ENCODE measurements around the gene DLK1.

Gene DLK1

DNA sequence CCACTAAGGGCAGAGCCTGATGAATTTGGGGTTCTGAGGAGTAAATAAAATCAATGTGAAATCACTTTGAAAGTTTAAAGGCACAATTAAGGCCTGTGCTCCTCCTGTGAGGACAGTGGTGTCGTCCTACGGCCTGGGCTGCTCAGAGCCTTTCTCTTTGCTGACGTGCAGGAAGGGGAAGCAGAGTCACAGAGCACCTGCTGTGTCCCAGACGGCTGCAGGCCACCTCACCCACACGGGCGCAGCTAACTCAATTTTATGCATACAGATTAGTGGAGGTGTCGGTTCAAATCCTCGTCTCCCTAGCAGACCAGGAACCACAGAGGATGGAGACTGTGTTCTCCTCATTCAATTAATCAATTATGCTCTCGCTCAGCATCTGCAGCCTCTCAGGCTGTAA, 11.4 kb upstream of the DLK1 start:
- H3K9ac ChIP-seq (ENCODE audit: low read depth, low read length) = no peak overlapping the region
- peaks cover 13% of the 10 kb centered on the region for H3K4me1 ChIP-seq (ENCODE audit: insufficient read depth, low read length)
- H3K36me3 ChIP-seq (ENCODE audit: insufficient read depth, low read length) = no peaks in the 10 kb centered on the region
- WGBS = 83% methylated on average over 9 of the region's 9 CpGs
- H3K9me3 ChIP-seq (ENCODE audit: insufficient read depth, low read depth, low read length) = no peaks in the 10 kb centered on the region
- H3K4me3 ChIP-seq (ENCODE audit: low read length) = no peak overlapping the region
- no peak overlapping the region for H3K27ac ChIP-seq (ENCODE audit: low read depth, low read length)
- H3K27me3 ChIP-seq (ENCODE audit: insufficient read depth, low read length) = peaks cover 8% of the 10 kb centered on the region

DNA sequence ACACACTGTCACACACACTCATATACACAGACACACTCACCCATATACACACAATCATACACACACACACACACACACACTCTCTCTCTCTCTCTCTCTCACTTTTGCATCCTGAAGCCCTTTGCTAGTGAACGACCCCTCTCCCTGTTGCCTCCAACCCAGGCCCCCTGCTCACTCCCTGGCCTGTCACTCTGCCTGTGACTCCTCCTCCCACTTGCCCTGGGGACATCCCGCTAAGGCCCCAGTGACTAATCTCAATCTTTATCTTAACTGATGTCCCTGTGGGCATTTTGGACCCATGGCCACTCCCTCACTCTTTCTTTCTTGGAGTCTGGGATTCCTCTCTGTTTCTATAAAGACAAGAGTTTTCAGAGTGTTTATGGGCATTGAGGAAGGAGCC, 10.9 kb upstream of the DLK1 start:
- no peak overlapping the region for H3K9ac ChIP-seq (ENCODE audit: low read depth, low read length)
- H3K27ac ChIP-seq (ENCODE audit: low read depth, low read length) = no peak overlapping the region
- no peaks in the 10 kb centered on the region for H3K9me3 ChIP-seq (ENCODE audit: insufficient read depth, low read depth, low read length)
- H3K4me3 ChIP-seq (ENCODE audit: low read length) = no peak overlapping the region
- peaks cover 3% of the 10 kb centered on the region; the same call in 1 of the 2 replicates for H3K27me3 ChIP-seq (ENCODE audit: insufficient read depth, low read length)
- 68% methylated on average over 2 of the region's 2 CpGs for WGBS
- H3K36me3 ChIP-seq (ENCODE audit: insufficient read depth, low read length) = no peaks in the 10 kb centered on the region
- peaks cover 9% of the 10 kb centered on the region for H3K4me1 ChIP-seq (ENCODE audit: insufficient read depth, low read length)

DNA sequence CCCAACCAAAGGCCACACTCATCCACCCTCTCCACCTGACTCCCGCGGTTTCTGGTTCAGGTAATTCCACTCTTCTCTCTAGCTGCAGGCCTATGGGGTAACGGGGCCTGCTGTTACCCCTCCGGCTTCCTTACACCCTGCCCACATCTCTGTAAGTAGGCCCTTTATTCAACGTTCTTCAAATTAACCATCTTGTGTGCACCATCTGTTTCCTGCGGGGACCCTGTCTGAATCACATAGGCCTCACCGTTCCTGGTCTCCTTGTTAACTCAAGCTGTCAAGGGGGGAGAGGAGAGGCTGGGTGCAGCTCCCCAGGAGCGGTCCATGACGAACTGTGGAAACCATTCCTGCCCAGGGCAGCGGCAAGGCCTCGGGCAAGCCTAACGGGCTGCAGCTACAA, 9.3 kb upstream of the DLK1 start:
- peaks cover 3% of the 10 kb centered on the region; the same call in 1 of the 2 replicates for H3K27me3 ChIP-seq (ENCODE audit: insufficient read depth, low read length)
- WGBS = 93% methylated on average over 12 of the region's 12 CpGs

DNA sequence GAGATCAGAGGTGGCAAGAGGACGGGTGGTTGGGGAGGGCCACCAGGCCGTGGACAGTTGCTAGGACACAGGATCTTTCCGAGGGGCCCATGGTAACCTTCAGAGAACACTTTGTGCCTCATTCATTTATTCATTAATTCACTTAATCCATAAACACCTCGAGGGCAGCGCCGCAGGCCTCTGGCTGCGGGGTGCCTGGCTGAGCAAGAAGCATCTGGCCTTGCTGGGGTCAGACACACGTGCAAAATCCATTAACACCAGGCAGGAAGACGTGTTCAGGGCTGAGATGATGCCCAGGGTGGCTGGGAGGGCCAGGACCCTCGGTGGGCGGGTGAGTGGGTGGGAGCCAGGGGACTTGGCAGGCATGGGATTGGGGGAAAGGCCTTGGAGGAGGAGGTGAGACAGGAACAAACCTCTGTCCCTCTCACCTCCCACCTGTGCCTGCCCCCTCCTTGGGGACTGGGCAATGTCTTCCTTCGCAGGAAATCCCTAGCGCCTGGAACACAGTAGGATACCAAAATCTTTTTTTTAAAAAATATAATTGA, 6.6 kb upstream of the DLK1 start:
- WGBS = 81% methylated on average over 11 of the region's 13 CpGs
- Histone ChIP-seq H3K27ac (ENCODE audit: low read depth, low read length) (no peak overlapping the region), H3K36me3 (ENCODE audit: insufficient read depth, low read length) (no peaks in the 10 kb centered on the region), H3K27me3 (ENCODE audit: insufficient read depth, low read length) (peaks cover 24% of the 10 kb centered on the region; the same call in 1 of the 2 replicates), H3K4me1 (ENCODE audit: insufficient read depth, low read length) (peaks cover 21% of the 10 kb centered on the region), H3K4me3 (ENCODE audit: low read length) (no peak overlapping the region), H3K9me3 (ENCODE audit: insufficient read depth, low read depth, low read length) (no peaks in the 10 kb centered on the region), H3K9ac (ENCODE audit: low read depth, low read length) (no peak overlapping the region)

More for the DNA sequence above, 9.3 kb upstream of the DLK1 start:
- Histone ChIP-seq H3K9me3 (ENCODE audit: insufficient read depth, low read depth, low read length) (no peaks in the 10 kb centered on the region), H3K4me1 (ENCODE audit: insufficient read depth, low read length) (peaks cover 9% of the 10 kb centered on the region), H3K9ac (ENCODE audit: low read depth, low read length) (no peak overlapping the region), H3K27ac (ENCODE audit: low read depth, low read length) (no peak overlapping the region), H3K36me3 (ENCODE audit: insufficient read depth, low read length) (no peaks in the 10 kb centered on the region), H3K4me3 (ENCODE audit: low read length) (no peak overlapping the region)

DNA sequence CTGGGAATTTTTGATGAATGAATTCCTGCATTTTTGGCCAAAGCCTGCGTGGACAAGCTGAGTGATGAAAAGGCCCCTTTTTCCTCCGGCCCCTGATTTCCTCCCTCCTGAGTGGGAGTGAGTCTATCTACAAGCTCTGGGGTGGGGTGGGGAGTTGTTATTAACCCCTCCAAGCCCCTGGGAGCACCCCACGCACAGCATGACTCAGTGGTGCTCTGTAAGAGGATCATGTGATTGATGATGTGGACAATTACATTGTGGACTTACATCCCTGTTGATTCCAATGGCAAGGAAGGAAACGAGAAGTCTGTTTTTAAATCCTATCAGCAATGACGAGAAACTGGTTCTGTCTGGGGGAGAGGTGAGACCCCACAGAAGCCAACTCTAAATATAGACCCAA, 5.1 kb upstream of the DLK1 start:
- WGBS = 94% methylated on average over 5 of the region's 5 CpGs
- H3K4me1 ChIP-seq (ENCODE audit: insufficient read depth, low read length) = peaks cover 21% of the 10 kb centered on the region
- H3K36me3 ChIP-seq (ENCODE audit: insufficient read depth, low read length) = no peaks in the 10 kb centered on the region
- H3K9ac ChIP-seq (ENCODE audit: low read depth, low read length) = no peak overlapping the region
- H3K4me3 ChIP-seq (ENCODE audit: low read length) = no peak overlapping the region
- H3K9me3 ChIP-seq (ENCODE audit: insufficient read depth, low read depth, low read length) = no peaks in the 10 kb centered on the region
- no peak overlapping the region for H3K27ac ChIP-seq (ENCODE audit: low read depth, low read length)
- peaks cover 40% of the 10 kb centered on the region for H3K27me3 ChIP-seq (ENCODE audit: insufficient read depth, low read length)

DNA sequence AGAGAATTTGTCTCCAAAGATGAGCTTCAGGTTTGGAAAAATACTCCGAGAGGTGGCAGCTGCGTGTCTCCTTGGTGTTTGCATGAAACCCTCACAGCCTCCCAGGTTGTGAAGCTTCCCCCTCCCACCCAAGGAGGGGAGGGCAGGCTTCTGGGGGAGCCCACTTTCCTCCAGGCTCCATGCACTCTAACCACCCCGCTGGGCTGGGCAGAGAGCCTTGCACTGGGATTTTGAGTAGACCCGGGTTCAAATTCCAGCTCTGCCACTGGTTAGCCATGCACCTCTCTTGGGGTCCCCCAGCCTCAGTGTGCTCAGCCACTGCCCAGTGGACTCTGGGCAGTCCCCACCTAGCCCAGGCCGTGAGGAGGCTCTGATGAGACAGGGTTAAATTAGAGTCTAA, 4.3 kb upstream of the DLK1 start:
- peaks cover 21% of the 10 kb centered on the region for H3K4me1 ChIP-seq (ENCODE audit: insufficient read depth, low read length)
- WGBS = 89% methylated on average over 5 of the region's 5 CpGs
- peaks cover 47% of the 10 kb centered on the region for H3K27me3 ChIP-seq (ENCODE audit: insufficient read depth, low read length)

DNA sequence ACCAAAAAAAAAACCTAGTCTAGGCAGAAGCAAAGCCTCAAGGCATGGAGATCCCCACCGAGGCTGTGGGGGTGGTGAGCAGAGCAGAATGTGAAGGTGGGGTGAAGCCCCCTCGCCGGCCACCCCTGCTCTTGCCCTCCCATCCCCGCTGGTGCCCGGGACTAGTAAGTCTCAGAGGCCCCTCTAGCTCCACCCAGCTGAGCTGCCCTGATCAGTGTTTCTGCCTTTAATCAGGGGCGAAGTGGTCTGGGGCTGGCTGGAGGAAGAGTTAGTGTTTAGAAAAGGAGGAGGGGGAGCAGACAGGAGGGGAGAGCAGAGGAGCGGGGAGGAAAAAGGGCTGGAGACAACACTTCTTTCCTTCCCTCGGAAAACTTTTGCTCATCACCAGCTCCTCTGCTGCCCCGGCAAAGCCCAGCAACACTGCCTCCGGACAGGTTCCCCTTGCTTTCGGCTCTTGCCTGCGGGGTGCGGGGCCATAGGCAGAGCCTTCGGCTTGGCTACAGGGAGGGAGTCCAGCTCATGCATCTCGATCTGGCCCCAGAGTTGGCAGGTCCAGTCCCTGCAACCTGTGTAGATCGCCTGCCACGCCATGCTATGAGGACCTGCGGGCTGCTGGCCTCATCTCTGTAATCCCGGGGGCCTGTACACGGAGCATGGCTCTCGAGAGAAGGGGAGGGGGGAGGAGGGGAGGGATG, 3.4 kb upstream of the DLK1 start:
- Histone ChIP-seq H3K4me1 (ENCODE audit: insufficient read depth, low read length) (peaks cover 19% of the 10 kb centered on the region; the same call in 1 of the 2 replicates), H3K27ac (ENCODE audit: low read depth, low read length) (no peak overlapping the region), H3K9ac (ENCODE audit: low read depth, low read length) (no peak overlapping the region), H3K27me3 (ENCODE audit: insufficient read depth, low read length) (peaks cover 56% of the 10 kb centered on the region), H3K4me3 (ENCODE audit: low read length) (no peak overlapping the region), H3K9me3 (ENCODE audit: insufficient read depth, low read depth, low read length) (no peaks in the 10 kb centered on the region), H3K36me3 (ENCODE audit: insufficient read depth, low read length) (no peaks in the 10 kb centered on the region)
- WGBS = 49% methylated on average over 21 of the region's 21 CpGs

More for the DNA sequence above, 4.3 kb upstream of the DLK1 start:
- no peak overlapping the region for H3K4me3 ChIP-seq (ENCODE audit: low read length)
- no peaks in the 10 kb centered on the region for H3K36me3 ChIP-seq (ENCODE audit: insufficient read depth, low read length)
- H3K9me3 ChIP-seq (ENCODE audit: insufficient read depth, low read depth, low read length) = no peaks in the 10 kb centered on the region
- no peak overlapping the region for H3K27ac ChIP-seq (ENCODE audit: low read depth, low read length)
- no peak overlapping the region for H3K9ac ChIP-seq (ENCODE audit: low read depth, low read length)

DNA sequence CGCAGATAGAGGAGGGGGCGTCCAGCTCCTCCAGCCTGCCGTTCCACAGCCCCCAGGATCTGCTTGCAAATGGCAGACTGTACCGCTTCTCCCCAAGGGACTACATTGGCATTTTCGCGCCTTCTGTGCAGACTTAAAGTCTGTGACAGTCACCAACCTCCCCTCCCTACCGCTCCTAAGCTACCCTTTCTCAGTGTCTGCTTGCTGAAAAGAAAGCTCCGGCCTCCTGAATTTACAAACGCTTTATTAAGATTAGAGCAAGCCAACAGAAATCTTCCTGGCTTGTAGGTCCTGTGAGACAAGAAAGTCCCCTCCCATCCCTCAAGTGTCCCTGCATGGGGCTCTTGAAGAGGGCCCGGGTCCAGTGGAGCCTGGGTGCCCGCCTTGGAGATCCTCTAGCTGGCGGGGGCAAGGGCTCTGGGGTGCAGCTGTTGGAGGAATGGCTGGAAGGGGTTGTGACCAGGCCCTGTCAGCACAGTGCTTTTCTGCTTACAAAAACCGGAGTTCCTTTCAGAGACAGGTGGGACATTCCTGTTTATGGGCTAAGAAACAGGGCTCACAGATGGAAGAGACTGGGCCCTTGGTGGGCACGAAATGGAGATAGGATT, 2.8 kb upstream of the DLK1 start:
- no peak overlapping the region for H3K9ac ChIP-seq (ENCODE audit: low read depth, low read length)
- WGBS = 72% methylated on average over 14 of the region's 14 CpGs
- no peaks in the 10 kb centered on the region for H3K9me3 ChIP-seq (ENCODE audit: insufficient read depth, low read depth, low read length)
- H3K4me3 ChIP-seq (ENCODE audit: low read length) = no peak overlapping the region
- no peaks in the 10 kb centered on the region for H3K36me3 ChIP-seq (ENCODE audit: insufficient read depth, low read length)
- H3K4me1 ChIP-seq (ENCODE audit: insufficient read depth, low read length) = peaks cover 14% of the 10 kb centered on the region; the same call in 1 of the 2 replicates
- no peak overlapping the region for H3K27ac ChIP-seq (ENCODE audit: low read depth, low read length)
- peaks cover 60% of the 10 kb centered on the region for H3K27me3 ChIP-seq (ENCODE audit: insufficient read depth, low read length)

DNA sequence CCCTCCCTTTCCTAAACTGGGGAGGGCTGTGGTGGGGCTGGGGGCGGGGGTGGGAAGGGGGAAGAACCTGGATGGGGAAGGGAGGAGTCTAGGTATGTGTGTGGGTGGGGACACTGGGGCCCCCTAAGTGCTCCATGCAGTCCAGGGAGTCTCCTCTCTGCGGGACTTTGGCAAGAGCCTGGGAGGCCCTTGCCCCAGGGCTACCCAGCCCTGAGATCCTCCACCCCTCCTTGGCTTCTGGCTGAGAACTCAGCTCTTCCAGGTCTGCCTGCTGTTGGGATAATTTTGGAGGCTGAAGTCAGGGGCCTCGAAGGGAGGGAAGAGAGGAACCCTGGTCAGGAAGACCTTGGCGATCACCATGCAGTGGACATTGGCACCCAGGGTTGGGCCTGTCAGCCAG, 2.2 kb upstream of the DLK1 start:
- H3K4me3 ChIP-seq (ENCODE audit: low read length) = no peak overlapping the region
- no peak overlapping the region for H3K9ac ChIP-seq (ENCODE audit: low read depth, low read length)
- no peaks in the 10 kb centered on the region for H3K36me3 ChIP-seq (ENCODE audit: insufficient read depth, low read length)
- peaks cover 66% of the 10 kb centered on the region for H3K27me3 ChIP-seq (ENCODE audit: insufficient read depth, low read length)
- H3K27ac ChIP-seq (ENCODE audit: low read depth, low read length) = no peak overlapping the region
- WGBS = 92% methylated on average over 3 of the region's 4 CpGs
- H3K9me3 ChIP-seq (ENCODE audit: insufficient read depth, low read depth, low read length) = no peaks in the 10 kb centered on the region
- H3K4me1 ChIP-seq (ENCODE audit: insufficient read depth, low read length) = peaks cover 14% of the 10 kb centered on the region; the same call in 1 of the 2 replicates

DNA sequence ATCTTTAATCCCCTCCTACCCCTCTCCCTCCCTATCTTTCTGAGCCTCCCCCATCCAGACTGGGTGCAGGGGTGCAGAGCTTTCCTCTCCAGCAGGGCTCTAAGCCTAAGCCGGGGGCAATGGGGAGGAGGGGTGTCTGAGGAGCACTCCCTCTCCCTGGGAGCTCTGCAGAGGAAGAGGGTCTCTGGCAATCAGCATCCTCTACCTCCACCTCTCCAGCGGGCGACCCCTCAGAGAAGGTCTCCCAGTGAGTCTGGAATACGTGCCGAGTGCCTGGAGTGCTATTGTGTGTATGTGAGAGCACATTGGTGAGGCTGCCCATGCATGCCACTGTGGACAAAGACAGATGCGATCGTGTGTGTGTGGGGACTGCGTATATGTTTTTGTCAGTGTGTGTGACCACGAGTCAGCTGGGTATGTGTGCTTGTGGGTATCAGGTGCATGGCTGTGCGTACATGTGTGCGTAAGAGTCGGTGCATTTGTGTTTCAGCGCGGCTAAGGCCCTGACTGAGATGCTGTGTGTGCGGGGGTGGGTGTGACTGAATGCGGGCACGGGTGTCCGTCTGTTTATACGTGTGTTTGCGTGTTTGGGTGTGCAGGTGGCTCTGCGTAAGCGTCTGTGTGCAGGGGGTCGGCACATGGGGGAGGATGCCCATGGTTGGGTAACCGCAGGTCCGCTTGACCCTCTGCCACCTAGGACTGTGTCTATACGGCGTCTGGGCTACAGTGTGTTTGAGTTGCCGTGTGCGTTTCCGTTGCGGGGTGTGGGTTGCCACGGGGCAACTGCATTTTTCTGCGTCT, 905 bp upstream of the DLK1 start:
- Histone ChIP-seq H3K9me3 (ENCODE audit: insufficient read depth, low read depth, low read length) (no peaks in the 10 kb centered on the region), H3K27me3 (ENCODE audit: insufficient read depth, low read length) (peaks cover 74% of the 10 kb centered on the region), H3K4me3 (ENCODE audit: low read length) (no peak overlapping the region), H3K4me1 (ENCODE audit: insufficient read depth, low read length) (peaks cover 14% of the 10 kb centered on the region; the same call in 1 of the 2 replicates), H3K36me3 (ENCODE audit: insufficient read depth, low read length) (no peaks in the 10 kb centered on the region), H3K9ac (ENCODE audit: low read depth, low read length) (no peak overlapping the region), H3K27ac (ENCODE audit: low read depth, low read length) (no peak overlapping the region)
- WGBS = 91% methylated on average over 33 of the region's 33 CpGs

All from HUES64 (cell line).